Astrocyte of the cerebellum (primary cell): Measurements from ENCODE around the gene NT5DC1.

Experiments
- DNase-seq: peaks from one replicate; pipeline ENCODE4 v3.0.0-alpha.2; 2011; ENCODE audit warnings: low read depth
- H3K4me3 ChIP-seq: 2 replicates; pipeline ENCODE4 v1.5.1; 2011; ENCODE audit warnings: mild to moderate bottlenecking, low read depth, low read length, moderate library complexity
- CTCF ChIP-seq: IDR thresholded peaks from 2 replicates; pipeline ENCODE4 v1.5.1; 2012; ENCODE audit warnings: low read length, low read depth, moderate library complexity, mild to moderate bottlenecking; ENCODE audit errors: missing control alignments
- in situ Hi-C: cut with HindIII; loops from 2 replicates; pipeline ENCODE4 v1.10.0; 2017; ENCODE audit warnings: low sequenced_read_pairs

NT5DC1 gene

GRCh38 chr6:116205281-116205680, 104.6 kb downstream of the NT5DC1 start:
- no peak for DNase-seq
- no peak for TF ChIP-seq CTCF
- no peak overlapping the region for H3K4me3 ChIP-seq
- in situ Hi-C loops, result no loop called here

- no peak for TF ChIP-seq CTCF
- no peak overlapping the region for H3K4me3 ChIP-seq
- no peak for DNase-seq
- in situ Hi-C loops, result no loop called here
These were observed 105.7 kb downstream of the NT5DC1 start for GRCh38 chr6:116206231-116206903.

GRCh38 chr6:116208056-116208785, 107.6 kb downstream of the NT5DC1 start:
- no peak for TF ChIP-seq CTCF
- H3K4me3 ChIP-seq, result no peak overlapping the region
- in situ Hi-C loops, result no loop called here
- no peak for DNase-seq

DNA sequence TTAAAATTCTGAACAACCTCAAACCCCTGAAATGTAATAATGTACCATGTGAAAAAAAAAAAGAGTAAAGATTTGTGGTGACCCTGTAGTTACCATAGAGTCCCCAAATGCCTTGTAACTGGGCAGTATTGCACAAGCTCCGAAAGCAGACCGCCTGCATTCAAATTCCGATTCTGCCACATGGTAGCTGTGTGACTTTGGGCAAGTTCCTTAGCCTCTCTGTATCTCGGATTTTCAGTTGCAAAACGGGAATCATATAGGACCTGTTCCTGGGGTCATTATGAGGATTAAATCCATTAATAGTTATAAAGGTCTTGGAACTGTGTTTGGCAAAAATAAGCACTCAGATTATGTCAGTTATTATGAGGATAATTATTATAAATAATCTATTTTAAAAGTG, 109.7 kb downstream of the NT5DC1 start:
- TF ChIP-seq CTCF, result no peak
- no peak for DNase-seq
- in situ Hi-C loops, result no loop called here
- no peak overlapping the region for H3K4me3 ChIP-seq

DNA sequence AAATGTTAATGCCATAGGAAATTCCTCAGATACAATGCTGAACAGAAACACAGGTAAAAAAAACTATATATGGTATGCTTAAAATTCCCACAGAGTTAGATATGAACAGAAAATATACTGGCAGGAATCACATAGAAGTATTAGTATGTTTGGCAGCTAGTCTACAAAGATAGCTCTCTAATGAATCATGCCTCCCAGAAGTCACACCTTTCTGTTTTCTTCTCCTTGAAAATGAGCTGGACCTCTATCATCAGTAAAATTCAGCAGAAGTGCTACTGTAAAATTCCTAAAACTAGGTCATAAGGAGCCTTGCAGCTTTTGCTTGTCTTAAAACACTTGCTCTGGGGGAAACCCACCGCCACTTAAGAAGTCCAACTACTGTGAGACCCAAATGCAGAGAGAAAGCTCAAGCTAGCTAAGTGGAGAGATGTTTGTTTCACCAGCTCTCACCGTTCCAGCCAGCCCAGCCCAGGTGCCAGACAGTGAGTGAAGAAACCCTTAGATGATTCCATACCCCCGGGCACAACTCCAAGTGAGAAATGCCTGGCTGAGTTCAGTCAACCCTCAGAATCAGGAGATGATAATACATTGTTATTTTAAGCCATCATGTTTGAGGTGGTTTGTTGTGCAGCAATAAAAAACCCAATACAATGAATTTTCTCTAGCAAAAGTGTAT, 110.2 kb downstream of the NT5DC1 start:
- DNase-seq, result no peak
- TF ChIP-seq CTCF, result no peak
- no peak overlapping the region for H3K4me3 ChIP-seq
- in situ Hi-C loops, result no loop called here

DNA sequence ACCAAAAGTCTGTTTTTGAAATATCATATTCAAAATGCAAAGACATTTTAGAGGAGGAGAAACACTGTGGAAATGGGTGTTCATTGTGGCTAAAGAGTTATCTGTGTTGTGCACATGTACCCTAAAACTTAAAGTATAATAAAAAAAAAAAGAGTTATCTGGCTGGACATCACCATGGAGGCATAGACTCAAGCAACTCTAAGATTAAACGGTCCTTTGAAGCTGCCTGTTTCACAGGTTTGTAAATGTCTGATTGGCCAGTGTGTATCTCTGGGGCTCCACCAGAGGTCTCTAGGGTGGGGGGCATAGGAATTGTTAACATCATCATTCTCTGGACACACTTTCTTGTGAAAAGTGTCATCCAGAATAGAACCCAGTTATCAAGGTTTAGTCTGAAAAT, 114.0 kb downstream of the NT5DC1 start:
- in situ Hi-C loops, result no loop called here
- TF ChIP-seq CTCF, result no peak
- DNase-seq, result no peak
- H3K4me3 ChIP-seq, result no peak overlapping the region
